ENCODE measurements around the gene SLC8A3. TPM values are rescaled to one million over a fixed set of nuclear protein-coding genes. Genes with fewer than 3 reads are reported as not detected.

SLC8A3 gene
- total RNA-seq, 2 experiments from 2014 or later = not detected

- no TSS peak for BruUV-seq (replicated peaks)
- Histone ChIP-seq H3K4me3 (ENCODE audit: low read depth, low read length, poor library complexity, severe bottlenecking) (no peak overlapping the region), H4K20me1 (ENCODE audit: insufficient read depth, low read length) (no peaks in the 10 kb centered on the region), H3K4me2 (ENCODE audit: low read length) (no peak overlapping the region), H2AFZ (ENCODE audit: low read length) (no peak overlapping the region), H3K79me2 (ENCODE audit: insufficient read depth, low read depth, low read length) (no peaks in the 10 kb centered on the region), H3K4me1 (ENCODE audit: insufficient read depth, low read length, poor library complexity, severe bottlenecking) (no peaks in the 10 kb centered on the region), H3K9me2 (ENCODE audit: insufficient read depth, low read length) (no peaks in the 10 kb centered on the region), H3K36me3 (ENCODE audit: insufficient read depth, low read length) (no peaks in the 10 kb centered on the region), H3K9me3 (ENCODE audit: low read length) (no peaks in the 10 kb centered on the region), H3K27ac (ENCODE audit: low read depth, low read length, poor library complexity, severe bottlenecking) (no peak overlapping the region)
- no peak for TF ChIP-seq CTCF (conservative IDR thresholded peaks at IDR 0.05; ENCODE audit: low read length)
- TF ChIP-seq EZH2phosphoT487 (IDR thresholded peaks at IDR 0.05; ENCODE audit: borderline replicate concordance, low read depth, low read length) = no peak
- CTCF ChIA-PET (ENCODE audit: unreplicated experiment) = no interaction called here
- POLR2A ChIA-PET = no interaction called here
- no peak for DNase-seq (ENCODE audit: low spot score)
- intact Hi-C loops (cut with micrococcal nuclease; ENCODE audit: unreplicated experiment) = no loop called here
Observed at GRCh38 chr14:70148351-70148750, 40.4 kb downstream of the SLC8A3 start.

- H3K4me2 ChIP-seq (ENCODE audit: low read length) = no peak overlapping the region
- intact Hi-C loops (cut with micrococcal nuclease; ENCODE audit: unreplicated experiment) = no loop called here
- H3K9me2 ChIP-seq (ENCODE audit: insufficient read depth, low read length) = no peaks in the 10 kb centered on the region
- H4K20me1 ChIP-seq (ENCODE audit: insufficient read depth, low read length) = no peaks in the 10 kb centered on the region
- no peaks in the 10 kb centered on the region for H3K36me3 ChIP-seq (ENCODE audit: insufficient read depth, low read length)
- ChIA-PET POLR2A (interaction anchor here (0.6 to 0.7 kb wide), 2 partner anchors 14 to 58 kb away, joined by 3 to 7 read pairs; no protein-coding TSS in a partner anchor), CTCF (ENCODE audit: unreplicated experiment) (no interaction called here)
- H3K79me2 ChIP-seq (ENCODE audit: insufficient read depth, low read depth, low read length) = no peaks in the 10 kb centered on the region
- no peak overlapping the region for H3K4me3 ChIP-seq (ENCODE audit: low read depth, low read length, poor library complexity, severe bottlenecking)
- H2AFZ ChIP-seq (ENCODE audit: low read length) = no peak overlapping the region
- H3K27ac ChIP-seq (ENCODE audit: low read depth, low read length, poor library complexity, severe bottlenecking) = no peak overlapping the region
- DNase-seq (ENCODE audit: low spot score) = no peak
- no peak for TF ChIP-seq EZH2phosphoT487 (IDR thresholded peaks at IDR 0.05; ENCODE audit: borderline replicate concordance, low read depth, low read length)
- no peak for TF ChIP-seq CTCF (conservative IDR thresholded peaks at IDR 0.05; ENCODE audit: low read length)
- no TSS peak for BruUV-seq (replicated peaks)
- H3K9me3 ChIP-seq (ENCODE audit: low read length) = no peaks in the 10 kb centered on the region
- H3K4me1 ChIP-seq (ENCODE audit: insufficient read depth, low read length, poor library complexity, severe bottlenecking) = no peaks in the 10 kb centered on the region
Observed at GRCh38 chr14:70144046-70144445, 44.7 kb downstream of the SLC8A3 start.

- Histone ChIP-seq H4K20me1 (ENCODE audit: insufficient read depth, low read length) (no peaks in the 10 kb centered on the region), H2AFZ (ENCODE audit: low read length) (no peak overlapping the region), H3K9me2 (ENCODE audit: insufficient read depth, low read length) (no peaks in the 10 kb centered on the region), H3K4me2 (ENCODE audit: low read length) (no peak overlapping the region), H3K4me1 (ENCODE audit: insufficient read depth, low read length, poor library complexity, severe bottlenecking) (no peaks in the 10 kb centered on the region), H3K27ac (ENCODE audit: low read depth, low read length, poor library complexity, severe bottlenecking) (no peak overlapping the region), H3K4me3 (ENCODE audit: low read depth, low read length, poor library complexity, severe bottlenecking) (no peak overlapping the region), H3K9me3 (ENCODE audit: low read length) (no peaks in the 10 kb centered on the region), H3K79me2 (ENCODE audit: insufficient read depth, low read depth, low read length) (no peaks in the 10 kb centered on the region), H3K36me3 (ENCODE audit: insufficient read depth, low read length) (no peaks in the 10 kb centered on the region)
- DNase-seq (ENCODE audit: low spot score) = no peak
- CTCF ChIA-PET (ENCODE audit: unreplicated experiment) = no interaction called here
- TF ChIP-seq CTCF (conservative IDR thresholded peaks at IDR 0.05; ENCODE audit: low read length) (no peak), EZH2phosphoT487 (IDR thresholded peaks at IDR 0.05; ENCODE audit: borderline replicate concordance, low read depth, low read length) (no peak)
- intact Hi-C loops (cut with micrococcal nuclease; ENCODE audit: unreplicated experiment) = no loop called here
- POLR2A ChIA-PET = interaction anchor here (0.6 kb wide), 1 partner anchor 18 kb away, joined by 5 read pairs; no protein-coding TSS in a partner anchor
- no TSS peak for BruUV-seq (replicated peaks)
Observed at GRCh38 chr14:70143306-70143705, 45.4 kb downstream of the SLC8A3 start.
